Skeletal muscle satellite cell (primary cell): ENCODE measurements around the gene KRT6C.

Source experiments
- H3K27me3 ChIP-seq: 2 replicates; pipeline ENCODE4 v1.7.0; 2013; ENCODE audit warnings: low read length; ENCODE audit not compliant: control insufficient read depth, insufficient read depth
- H3K36me3 ChIP-seq: 2 replicates; pipeline ENCODE4 v1.7.0; 2013; ENCODE audit warnings: mild to moderate bottlenecking, control low read depth, low read length; ENCODE audit not compliant: insufficient read depth
- H3K4me1 ChIP-seq: 2 replicates; pipeline ENCODE4 v1.7.0; 2013; ENCODE audit warnings: low read length; ENCODE audit not compliant: control insufficient read depth, insufficient read depth
- H3K4me2 ChIP-seq: 2 replicates; pipeline ENCODE4 v1.7.0; 2013; ENCODE audit warnings: mild to moderate bottlenecking, low read length
- H3K4me3 ChIP-seq: 2 replicates; pipeline ENCODE4 v1.7.0; 2013; ENCODE audit warnings: low read length
- H3K9ac ChIP-seq: 2 replicates; pipeline ENCODE4 v1.7.0; 2013; ENCODE audit warnings: mild to moderate bottlenecking, low read depth, low read length, moderate library complexity
- H3K9me3 ChIP-seq: replicated peaks from 2 replicates; pipeline ENCODE4 v1.7.0; 2013; ENCODE audit warnings: mild to moderate bottlenecking, control low read depth, low read length

Gene KRT6C

GRCh38 chr12:52427083-52427482, 46.5 kb downstream of the KRT6C start:
- Histone ChIP-seq H3K36me3 (no peaks in the 10 kb centered on the region), H3K27me3 (peaks cover 93% of the 10 kb centered on the region), H3K4me3 (no peak overlapping the region), H3K9ac (no peak overlapping the region), H3K9me3 (no peaks in the 10 kb centered on the region), H3K4me2 (no peak overlapping the region), H3K4me1 (no peaks in the 10 kb centered on the region)

- Histone ChIP-seq H3K4me3 (no peak overlapping the region), H3K9me3 (no peaks in the 10 kb centered on the region), H3K4me1 (no peaks in the 10 kb centered on the region), H3K27me3 (peaks cover 93% of the 10 kb centered on the region), H3K36me3 (no peaks in the 10 kb centered on the region), H3K9ac (no peak overlapping the region), H3K4me2 (no peak overlapping the region)
These were observed 47.6 kb downstream of the KRT6C start for GRCh38 chr12:52426034-52426433.

GRCh38 chr12:52425466-52425865, 48.1 kb downstream of the KRT6C start:
- H3K9ac ChIP-seq: no peak overlapping the region
- no peak overlapping the region for H3K4me3 ChIP-seq
- H3K4me1 ChIP-seq: no peaks in the 10 kb centered on the region
- no peak overlapping the region for H3K4me2 ChIP-seq
- H3K36me3 ChIP-seq: no peaks in the 10 kb centered on the region
- H3K27me3 ChIP-seq: peaks cover 87% of the 10 kb centered on the region
- no peaks in the 10 kb centered on the region for H3K9me3 ChIP-seq

GRCh38 chr12:52423661-52424500, 49.7 kb downstream of the KRT6C start:
- Histone ChIP-seq H3K4me2 (no peak overlapping the region), H3K4me1 (no peaks in the 10 kb centered on the region), H3K9me3 (no peaks in the 10 kb centered on the region), H3K36me3 (no peaks in the 10 kb centered on the region), H3K27me3 (peaks cover 79% of the 10 kb centered on the region), H3K9ac (no peak overlapping the region), H3K4me3 (no peak overlapping the region)

GRCh38 chr12:52423035-52423434, 50.6 kb downstream of the KRT6C start:
- Histone ChIP-seq H3K4me1 (no peaks in the 10 kb centered on the region), H3K4me3 (no peak overlapping the region), H3K27me3 (peaks cover 73% of the 10 kb centered on the region), H3K4me2 (no peak overlapping the region), H3K9me3 (no peaks in the 10 kb centered on the region), H3K36me3 (no peaks in the 10 kb centered on the region), H3K9ac (no peak overlapping the region)

GRCh38 chr12:52419656-52420055, 53.9 kb downstream of the KRT6C start:
- Histone ChIP-seq H3K4me2 (no peak overlapping the region), H3K9ac (no peak overlapping the region), H3K27me3 (peaks cover 51% of the 10 kb centered on the region)

GRCh38 chr12:52418576-52419110, 55.0 kb downstream of the KRT6C start:
- Histone ChIP-seq H3K9ac (no peak overlapping the region), H3K9me3 (no peaks in the 10 kb centered on the region), H3K4me2 (no peak overlapping the region), H3K4me1 (no peaks in the 10 kb centered on the region), H3K4me3 (no peak overlapping the region), H3K36me3 (no peaks in the 10 kb centered on the region), H3K27me3 (peaks cover 41% of the 10 kb centered on the region)

More at GRCh38 chr12:52419656-52420055, 53.9 kb downstream of the KRT6C start:
- Histone ChIP-seq H3K4me3 (no peak overlapping the region), H3K4me1 (no peaks in the 10 kb centered on the region), H3K36me3 (no peaks in the 10 kb centered on the region), H3K9me3 (no peaks in the 10 kb centered on the region)
